ENCODE results near the gene CYP46A1. TPM values are rescaled to one million over a fixed set of nuclear protein-coding genes. Genes with fewer than 3 reads are reported as not detected.
A peak's percentile ranks its signal among the peaks of the same experiment; 100 is the strongest.
"Not testable (repeated sequence)": the region's sequence is repeated elsewhere in the genome, so short reads cannot be mapped to it uniquely, and the experiment has no call there.

Gene CYP46A1
- under 0.01 TPM in 2 replicates for total RNA-seq

GRCh38 chr14:99683619-99684409 lies at the start of gene CYP46A1:
Gene CYP46A1, plus strand, starts transcription at chr14:99684298. Its CDS starts 120 bp downstream, at chr14:99684418.
- peak; percentile 100 for DNase-seq (ENCODE audit: low read depth in 2 of 2)

DNA sequence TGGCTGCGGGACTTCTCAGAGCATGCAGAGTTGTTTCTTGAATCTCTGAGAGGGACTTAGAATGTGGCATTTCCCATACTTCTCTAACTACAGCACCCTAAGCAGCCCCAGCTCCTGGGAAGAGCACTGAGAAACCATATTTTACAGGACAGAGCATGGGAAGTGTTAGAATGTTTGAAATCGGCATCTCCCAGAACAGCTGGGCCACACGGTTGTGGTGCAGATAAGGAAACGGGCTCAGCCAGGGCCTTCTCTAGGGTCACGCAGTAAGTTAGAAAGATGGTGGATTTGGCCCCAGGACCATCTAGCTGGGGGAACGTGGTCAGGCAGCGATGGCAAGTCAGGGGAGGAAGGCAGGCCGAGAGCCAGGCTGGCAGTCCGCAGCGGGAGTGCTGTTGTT lies 49.7 kb upstream of the CYP46A1 start:
- no peak for DNase-seq (ENCODE audit: low read depth in 2 of 2)

DNA sequence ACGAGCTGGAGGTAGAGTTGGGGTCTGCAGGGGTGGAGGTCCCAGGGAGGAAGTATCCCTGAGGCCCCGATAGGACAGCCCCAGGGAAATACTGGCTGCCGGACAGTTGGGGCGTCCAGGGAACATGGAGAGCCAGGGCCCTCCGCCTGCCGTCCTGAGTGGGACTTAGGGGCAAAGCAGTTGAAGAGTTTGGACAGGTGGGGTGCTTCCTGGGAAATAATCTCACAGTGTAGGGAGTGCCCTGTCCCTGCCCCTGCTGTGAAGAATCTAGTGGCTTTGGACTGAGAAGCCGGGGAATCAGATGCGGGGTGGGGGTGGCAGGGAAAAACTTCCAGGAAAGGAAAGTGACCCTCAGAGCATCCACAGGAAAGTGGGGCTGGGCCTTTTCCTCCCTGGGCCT lies 49.0 kb upstream of the CYP46A1 start:
- no peak for DNase-seq (ENCODE audit: low read depth in 2 of 2)

DNA sequence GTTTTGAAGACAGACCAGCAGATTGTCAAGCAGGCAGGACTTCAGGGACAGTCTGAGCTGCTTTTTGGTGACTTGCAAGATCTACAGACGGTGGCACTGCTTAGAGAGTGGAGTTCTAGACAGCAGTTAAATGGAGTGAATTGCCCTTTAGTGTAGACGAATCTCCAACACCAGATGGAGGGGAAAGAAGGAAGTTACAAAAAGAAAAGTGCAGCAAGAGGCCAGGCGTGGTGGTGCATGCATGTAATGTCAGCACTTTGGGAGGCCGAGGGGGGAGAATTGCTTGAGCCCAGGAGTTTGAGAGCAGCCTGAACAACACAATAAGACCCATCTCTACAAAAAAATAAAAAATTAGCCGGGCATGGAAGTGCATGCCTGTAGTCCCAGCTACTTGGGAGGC lies 47.6 kb upstream of the CYP46A1 start:
- DNase-seq (ENCODE audit: low read depth in 2 of 2): no peak

DNA sequence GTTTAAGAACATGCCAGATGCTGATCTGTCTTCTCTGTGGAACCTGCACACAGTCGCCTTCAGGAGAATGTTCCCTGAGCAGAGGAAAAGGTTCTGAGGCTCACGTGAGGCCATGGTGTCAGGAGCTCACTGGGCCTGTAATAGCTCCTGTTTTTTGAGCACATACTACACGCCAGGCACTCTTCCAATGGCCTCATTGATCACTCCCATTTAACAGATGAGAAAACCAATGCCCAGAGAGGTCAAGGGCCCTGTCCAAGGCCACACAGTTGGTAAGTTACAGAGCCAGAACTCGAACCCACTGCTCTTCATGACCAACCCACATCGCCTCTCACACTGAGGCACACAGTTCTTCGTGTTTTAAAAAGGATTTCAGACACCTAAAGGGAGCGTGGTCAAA lies 46.5 kb upstream of the CYP46A1 start:
- no peak for DNase-seq (ENCODE audit: low read depth in 2 of 2)

GRCh38 chr14:99642771-99643170 lies 41.3 kb upstream of the CYP46A1 start:
- not testable (repeated sequence) for DNase-seq (ENCODE audit: low read depth in 2 of 2)

GRCh38 chr14:99643343-99643742 lies 40.8 kb upstream of the CYP46A1 start:
- DNase-seq (ENCODE audit: low read depth in 2 of 2): no peak

GRCh38 chr14:99644035-99644587 lies 40.0 kb upstream of the CYP46A1 start:
- no peak for DNase-seq (ENCODE audit: low read depth in 2 of 2)

DNA sequence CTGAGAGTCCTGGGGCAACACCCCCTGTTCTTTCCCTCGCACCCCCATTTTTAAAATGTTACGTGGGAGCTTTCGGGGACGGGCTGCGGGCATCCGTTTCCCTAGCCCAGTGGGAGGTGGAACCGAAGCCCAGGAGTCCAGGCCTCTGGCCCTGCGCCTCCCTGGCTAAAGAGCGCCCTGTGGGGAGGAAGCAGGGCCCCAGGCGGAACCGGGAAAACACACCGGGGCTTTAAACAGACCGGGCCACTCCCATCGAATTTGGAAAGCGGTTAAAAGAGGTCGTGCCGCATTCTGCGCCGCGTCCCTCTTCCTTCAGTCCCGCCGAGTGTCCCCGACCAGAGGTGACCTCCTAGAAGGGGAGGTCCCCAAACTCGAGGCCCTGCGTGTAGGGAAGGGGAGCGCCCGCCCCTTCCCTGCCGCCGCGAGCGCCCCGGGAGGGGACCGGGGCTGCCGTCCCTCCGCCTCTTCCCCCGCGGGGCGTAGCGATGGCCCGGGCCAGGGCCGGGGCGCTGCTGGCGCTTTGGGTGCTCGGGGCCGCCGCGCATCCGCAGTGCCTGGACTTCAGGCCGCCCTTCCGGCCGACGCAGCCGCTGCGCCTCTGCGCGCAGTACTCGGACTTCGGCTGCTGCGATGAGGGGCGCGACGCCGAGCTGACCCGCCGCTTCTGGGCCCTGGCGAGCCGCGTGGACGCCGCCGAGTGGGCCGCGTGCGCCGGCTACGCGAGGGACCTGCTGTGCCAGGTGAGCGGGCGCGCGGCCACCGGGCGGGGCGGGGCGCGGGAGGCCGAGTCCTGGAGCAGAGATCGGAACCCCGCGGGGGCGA lies 39.2 kb upstream of the CYP46A1 start, which contains the start of gene HHIPL1:
Gene HHIPL1, plus strand, starts transcription at position 407 of the 822 bp plus-strand sequence. Its CDS starts 79 bp downstream, at position 486.
- DNase-seq (ENCODE audit: low read depth in 2 of 2): peak; percentile 40 to 47

- DNase-seq (ENCODE audit: low read depth in 2 of 2): no peak
These were observed 38.3 kb upstream of the CYP46A1 start for GRCh38 chr14:99645545-99646505.

GRCh38 chr14:99647411-99647810 lies 36.7 kb upstream of the CYP46A1 start:
- DNase-seq (ENCODE audit: low read depth in 2 of 2): no peak

DNA sequence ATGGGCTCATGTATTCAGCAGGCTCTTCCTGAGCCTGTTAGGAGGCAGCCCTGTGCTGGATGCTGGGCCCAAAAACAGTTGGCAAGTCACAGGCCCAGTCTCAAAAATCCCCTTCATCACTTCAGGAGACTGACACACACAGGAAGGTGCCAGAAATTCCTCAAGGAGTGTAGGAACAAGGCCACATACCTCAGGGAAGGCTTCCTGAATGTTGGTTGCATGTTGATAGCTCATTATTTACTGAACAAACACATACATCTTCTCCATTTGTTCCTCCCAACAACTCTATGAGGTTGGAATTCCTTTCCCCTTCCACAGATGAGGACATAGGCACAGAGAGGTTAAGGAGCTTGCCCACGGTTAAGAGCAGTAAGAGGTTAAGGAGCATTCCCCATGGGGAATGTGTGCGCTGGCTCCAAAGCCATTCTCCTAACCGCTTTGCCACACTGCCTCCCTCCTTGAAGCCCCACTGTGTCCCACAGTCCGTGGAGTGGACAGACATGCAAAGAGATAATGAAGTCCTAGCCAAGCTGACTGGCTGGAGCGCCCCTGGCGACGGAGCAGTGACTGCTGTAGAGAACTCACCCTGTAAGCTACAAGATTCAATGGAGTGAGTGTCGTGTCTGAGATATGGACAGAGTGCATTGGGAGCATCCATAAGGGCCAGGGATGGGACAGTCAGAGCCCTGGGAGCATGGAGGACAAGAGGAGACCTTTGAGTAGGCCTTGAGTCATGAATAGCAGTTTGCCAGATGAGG lies 35.9 kb upstream of the CYP46A1 start:
- no peak for DNase-seq (ENCODE audit: low read depth in 2 of 2)

- no peak for DNase-seq (ENCODE audit: low read depth in 2 of 2)
These were observed 34.9 kb upstream of the CYP46A1 start for GRCh38 chr14:99649219-99649618.

DNA sequence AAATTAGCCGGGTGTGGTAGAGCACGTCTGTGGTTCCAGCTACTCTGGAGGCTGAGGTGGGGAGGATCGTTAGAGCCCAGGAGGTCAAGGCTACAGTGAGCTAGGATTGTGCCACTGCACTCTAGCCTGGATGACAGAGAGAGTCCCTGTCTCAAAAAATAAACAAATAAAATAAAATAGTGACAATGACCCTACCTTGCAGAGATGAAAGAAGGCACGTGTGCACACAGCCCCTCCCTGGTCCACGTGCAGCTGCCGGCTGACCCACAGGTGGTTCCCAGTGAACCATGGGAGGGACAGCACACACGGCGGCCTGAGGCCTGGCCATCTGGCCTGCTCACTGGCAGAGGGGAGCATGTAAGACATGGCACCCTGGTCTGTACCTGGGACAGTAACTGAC lies 34.5 kb upstream of the CYP46A1 start:
- DNase-seq (ENCODE audit: low read depth in 2 of 2): no peak

DNA sequence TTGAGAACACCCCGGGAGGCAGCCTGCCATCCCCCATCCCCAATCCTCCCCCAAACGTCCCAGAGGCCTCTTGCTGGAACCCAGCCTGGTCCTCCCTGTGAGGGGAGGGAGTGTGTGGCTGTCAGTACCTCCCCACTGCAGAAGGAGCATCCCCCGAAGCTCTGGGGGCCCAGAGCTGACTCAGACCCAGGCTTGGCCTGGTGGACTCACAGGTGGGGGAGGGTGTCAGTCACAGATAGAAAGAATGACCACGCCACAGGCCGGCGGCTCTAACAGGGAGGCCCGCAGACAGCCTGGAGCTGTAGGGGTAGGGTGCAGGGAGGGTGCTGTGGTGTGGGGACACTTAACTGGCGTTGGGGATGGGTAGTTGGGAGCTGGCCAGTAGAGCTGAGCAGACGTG lies 33.9 kb upstream of the CYP46A1 start:
- DNase-seq (ENCODE audit: low read depth in 2 of 2): no peak

DNA sequence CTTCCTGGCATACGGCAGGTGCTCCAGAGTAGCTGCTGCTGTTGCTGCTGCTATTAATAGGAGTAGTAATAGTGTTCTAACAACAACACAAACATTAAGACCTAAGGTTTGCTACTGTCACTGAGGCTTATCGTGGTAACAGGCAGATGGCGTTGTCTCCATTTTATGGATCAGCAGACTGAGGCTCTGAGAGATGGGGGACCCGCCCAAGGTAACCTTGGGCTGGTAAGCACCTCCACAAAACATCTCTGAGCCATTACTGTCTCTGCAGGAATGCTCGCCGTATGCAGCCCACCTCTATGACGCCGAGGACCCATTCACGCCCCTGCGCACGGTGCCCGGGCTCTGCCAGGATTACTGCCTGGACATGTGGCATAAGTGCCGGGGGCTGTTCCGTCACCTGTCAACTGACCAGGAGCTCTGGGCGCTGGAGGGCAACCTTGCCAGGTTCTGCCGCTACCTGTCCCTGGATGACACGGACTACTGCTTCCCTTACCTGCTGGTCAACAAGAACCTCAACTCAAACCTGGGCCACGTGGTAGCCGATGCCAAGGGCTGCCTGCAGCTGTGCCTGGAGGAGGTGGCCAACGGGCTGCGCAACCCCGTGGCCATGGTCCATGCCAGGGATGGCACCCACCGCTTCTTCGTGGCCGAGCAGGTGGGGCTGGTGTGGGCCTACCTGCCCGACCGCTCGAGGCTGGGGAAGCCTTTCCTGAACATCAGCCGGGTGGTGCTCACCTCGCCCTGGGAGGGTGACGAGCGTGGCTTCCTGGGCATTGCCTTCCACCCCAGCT lies 31.9 kb upstream of the CYP46A1 start:
- DNase-seq (ENCODE audit: low read depth in 2 of 2): no peak

DNA sequence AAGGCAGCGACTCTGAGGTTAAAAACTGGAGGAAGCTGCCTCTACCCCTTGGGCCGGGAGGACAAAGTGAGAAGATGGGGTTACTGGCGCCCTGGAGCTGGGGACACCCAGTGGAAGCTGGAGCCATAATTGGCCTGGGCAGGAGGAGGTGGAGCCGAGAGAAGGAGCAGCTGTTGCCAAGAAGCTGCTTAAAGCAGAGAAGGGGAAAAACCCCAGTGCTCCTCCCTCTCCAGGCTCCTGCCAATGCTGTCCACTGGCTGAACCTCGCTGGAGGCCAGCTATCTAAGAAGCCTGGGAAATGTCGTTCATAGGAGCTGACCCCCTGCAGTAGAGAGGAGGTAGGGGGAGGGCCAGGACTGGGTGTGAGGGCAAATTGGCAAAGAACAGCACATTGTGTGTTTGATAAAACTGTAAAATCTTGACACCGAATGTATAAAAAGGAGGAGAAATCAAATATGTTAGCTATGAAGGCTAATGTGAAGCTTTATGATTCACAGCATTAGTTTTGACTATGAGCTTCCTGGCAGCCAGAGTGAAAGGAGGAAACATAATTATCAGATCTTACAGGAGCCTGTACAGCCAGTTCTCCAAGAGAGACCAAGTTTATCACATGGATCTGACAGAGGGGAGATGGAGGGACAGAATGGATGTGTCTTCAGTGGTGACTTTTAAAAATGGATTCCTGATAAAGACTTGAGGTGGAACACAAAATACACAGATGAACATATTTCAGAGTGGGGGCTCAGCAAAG lies 29.7 kb upstream of the CYP46A1 start:
- DNase-seq (ENCODE audit: low read depth in 2 of 2): peak in 1 of 2 donors; percentile 55

- no peak for DNase-seq (ENCODE audit: low read depth in 2 of 2)
These were observed 28.6 kb upstream of the CYP46A1 start for GRCh38 chr14:99655521-99655920.

GRCh38 chr14:99656171-99656570 lies 27.9 kb upstream of the CYP46A1 start:
- DNase-seq (ENCODE audit: low read depth in 2 of 2): no peak

Measured in lung microvascular endothelial cell (primary cell).